ENCODE measurements around the gene CEP63.

CEP63 gene

GRCh38 chr3:134471521-134472193 lies 14.2 kb upstream of the CEP63 start:
- FAIRE-seq, result no peak

GRCh38 chr3:134472831-134473230 lies 13.0 kb upstream of the CEP63 start:
- FAIRE-seq, result no peak

DNA sequence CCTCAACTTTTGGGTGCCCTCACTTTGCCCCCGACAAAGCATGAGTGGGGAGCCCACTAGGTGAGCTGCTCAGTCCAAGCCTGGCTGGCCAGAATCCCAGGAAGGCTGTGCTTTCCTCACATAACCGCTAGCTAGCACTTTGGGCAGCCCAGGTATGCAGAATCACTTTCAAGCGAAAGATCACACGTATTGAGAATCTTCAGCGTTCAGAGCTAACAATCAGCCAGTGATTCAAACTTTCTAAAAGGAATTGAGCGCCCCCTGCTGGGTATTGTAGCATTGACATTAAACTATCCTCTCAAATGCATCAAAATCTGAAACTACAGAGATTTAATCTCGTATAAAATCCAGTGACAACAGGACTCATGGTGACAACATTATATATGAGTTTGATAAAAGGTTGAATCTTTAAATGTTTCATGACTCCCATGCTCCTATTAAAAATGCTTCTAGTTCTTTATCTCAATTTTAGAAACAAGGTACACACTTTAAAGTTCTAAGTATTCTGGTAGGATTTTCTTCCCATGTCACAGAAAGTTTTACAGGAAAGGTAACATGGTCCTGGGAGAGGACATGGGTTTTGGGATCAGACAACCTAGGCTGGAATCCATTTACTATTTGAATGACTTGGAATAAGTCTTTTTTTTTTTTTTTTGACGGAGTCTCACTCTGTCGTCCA lies 11.8 kb upstream of the CEP63 start:
- peak; percentile 97 for FAIRE-seq

- FAIRE-seq, result no peak
Measured at GRCh38 chr3:134474956-134475355, 10.9 kb upstream of the CEP63 start.

DNA sequence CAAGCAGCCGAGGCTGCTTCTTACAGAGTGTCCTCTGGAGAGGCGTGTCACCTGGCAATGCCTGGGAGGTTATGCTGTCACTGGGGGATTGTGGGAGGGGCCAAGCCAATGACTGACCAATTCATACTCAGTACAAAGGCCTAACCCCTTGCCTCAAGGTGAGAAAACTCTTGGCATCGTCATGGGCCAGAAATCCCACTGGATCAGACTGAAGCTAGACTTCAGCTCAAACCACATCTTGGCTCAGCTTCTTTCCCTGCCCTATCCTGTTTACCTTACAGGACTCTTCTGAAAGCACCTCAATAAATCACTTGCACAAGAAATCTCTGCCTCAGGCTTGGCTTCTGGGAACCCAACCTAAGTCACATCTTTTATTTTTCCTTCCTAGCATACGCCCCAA lies 9.6 kb upstream of the CEP63 start:
- no peak for FAIRE-seq

DNA sequence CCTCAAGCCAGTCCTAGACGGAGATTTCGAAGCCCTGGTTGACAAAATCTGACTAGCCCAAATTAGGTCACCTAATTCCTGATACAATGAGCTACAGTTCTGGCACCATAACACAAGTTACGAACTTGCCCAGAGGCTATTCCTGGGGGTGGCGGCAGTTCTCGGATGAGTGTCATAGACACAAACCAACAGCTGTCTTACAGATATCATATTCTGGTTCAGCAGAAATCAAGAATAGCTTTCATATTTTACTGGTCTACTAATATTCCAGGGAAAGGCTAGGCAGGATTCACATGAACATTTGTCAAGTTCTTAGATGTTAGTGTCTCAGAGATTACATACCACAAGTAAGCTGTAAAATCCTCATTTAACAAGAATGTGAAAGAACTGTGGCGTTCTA lies 8.9 kb upstream of the CEP63 start:
- FAIRE-seq, result no peak

DNA sequence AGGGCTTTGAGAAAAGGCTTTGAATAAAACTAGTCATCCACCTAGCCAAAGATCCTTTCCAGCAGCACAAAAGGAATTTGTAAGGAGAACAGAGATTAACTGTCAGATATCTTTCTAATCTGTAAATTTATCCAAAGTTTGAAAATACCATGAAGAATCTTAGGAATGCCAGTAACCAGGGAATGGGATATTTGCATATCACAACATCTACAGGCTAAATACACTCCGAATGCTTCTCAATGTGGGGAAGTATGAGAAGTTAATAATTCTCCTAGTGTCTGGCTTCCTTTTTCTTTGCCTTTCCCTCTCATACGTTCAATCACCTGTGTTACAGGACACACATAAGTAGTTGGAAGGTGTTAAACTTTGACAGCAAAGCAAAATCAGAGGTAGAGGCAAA lies 7.9 kb upstream of the CEP63 start:
- no peak for FAIRE-seq

DNA sequence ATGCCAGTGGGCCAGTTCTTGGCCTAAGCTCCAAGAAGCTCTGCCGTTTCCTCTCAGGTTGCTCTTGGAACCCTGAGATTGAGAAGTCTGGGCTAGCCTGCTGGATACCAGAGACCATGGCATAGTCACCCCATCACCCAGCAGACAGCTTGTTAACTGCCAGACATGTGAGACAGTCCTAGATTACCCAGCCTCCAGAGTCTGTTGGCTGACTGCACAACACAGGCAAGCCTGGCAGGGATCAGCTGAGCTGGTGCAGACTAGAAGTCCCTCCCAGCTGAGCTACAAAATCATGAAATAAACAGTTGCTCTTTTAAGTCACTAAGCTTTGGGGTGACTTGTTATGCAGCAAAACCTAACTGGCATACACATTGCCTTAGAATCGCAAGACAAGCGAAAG lies 5.3 kb upstream of the CEP63 start:
- FAIRE-seq, result no peak

GRCh38 chr3:134481166-134481565 lies 4.7 kb upstream of the CEP63 start:
- FAIRE-seq, result no peak

GRCh38 chr3:134482622-134483021 lies 3.2 kb upstream of the CEP63 start:
- FAIRE-seq, result no peak

- no peak for FAIRE-seq
Measured at GRCh38 chr3:134483195-134483900, 2.5 kb upstream of the CEP63 start.

GRCh38 chr3:134485075-134485717 lies 661 bp upstream of the CEP63 start:
- FAIRE-seq, result no peak

DNA sequence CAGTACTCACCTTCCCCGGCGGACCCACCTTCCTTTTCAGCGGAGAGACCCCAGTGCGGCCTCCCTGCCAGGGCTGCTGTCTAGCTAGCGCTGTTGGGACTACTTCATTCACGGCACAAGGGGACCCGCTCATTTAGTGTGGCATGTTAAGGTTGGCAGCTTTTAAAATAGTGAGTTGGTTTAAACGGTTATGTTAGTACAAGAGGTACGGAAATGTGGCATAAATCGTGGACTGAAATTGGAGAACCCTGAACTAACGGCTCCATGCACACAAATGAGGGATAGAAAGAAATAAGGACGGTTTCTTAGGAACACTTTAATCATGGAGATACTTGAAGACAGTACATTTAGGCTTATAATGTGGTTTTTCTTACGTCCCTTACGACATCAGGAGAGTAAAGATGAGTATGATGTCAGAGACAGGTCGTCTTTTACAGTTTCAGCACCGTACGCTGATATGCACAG lies 752 bp downstream of the CEP63 start:
- FAIRE-seq, result no peak

- FAIRE-seq, result no peak
Measured at GRCh38 chr3:134487406-134487805, 1.5 kb downstream of the CEP63 start.

GRCh38 chr3:134494495-134494894 lies 8.6 kb downstream of the CEP63 start:
- FAIRE-seq, result no peak

GRCh38 chr3:134495980-134496379 lies 10.1 kb downstream of the CEP63 start:
- no peak for FAIRE-seq

DNA sequence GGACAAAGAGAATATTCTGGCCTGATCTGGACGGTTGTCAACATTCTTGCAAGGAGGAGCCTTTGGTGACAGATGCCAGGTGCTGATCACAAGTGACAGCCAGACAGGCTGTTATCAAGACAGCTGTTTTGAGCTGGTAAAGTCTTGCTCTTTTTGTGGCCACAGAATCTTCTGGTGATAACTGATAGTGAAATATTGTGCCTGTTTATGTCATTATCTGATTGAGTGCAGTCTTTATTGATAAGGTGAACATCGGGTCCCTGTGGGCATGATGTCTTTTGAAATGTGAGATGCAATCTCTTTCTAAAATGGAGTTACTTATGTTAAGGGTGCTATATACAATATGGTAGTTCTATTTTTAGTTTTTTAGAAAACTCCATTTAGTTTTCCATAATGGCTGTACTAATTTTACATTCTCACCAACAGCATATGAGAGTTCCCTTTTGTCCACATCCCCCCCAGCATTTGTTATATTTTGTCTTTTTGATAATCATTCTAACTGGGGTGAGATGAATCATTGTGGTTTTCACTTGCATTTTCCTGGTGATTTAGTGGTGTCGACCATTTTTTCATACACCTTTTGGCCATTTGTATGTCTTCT lies 10.7 kb downstream of the CEP63 start:
- FAIRE-seq, result no peak

DNA sequence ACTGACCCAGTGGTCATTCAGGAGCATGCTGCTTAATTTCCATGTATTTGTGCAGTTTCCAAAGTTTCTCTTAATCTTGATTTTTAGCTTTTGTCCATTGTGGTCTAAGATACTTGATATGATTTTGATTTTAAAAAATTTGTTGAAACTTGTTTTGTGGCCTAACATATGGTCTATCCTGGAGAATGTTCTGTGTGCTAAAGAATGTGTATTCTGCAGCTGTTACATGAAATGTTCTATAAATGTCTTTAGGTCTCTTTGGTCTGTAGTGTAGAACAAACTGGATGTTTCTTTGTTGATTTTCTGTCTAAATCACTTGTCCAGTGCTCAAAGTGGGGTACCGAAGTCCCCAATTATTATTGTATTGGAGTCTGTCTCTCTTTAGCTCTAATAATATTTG lies 17.4 kb downstream of the CEP63 start:
- FAIRE-seq, result no peak

- no peak for FAIRE-seq
Measured at GRCh38 chr3:134504132-134504531, 18.3 kb downstream of the CEP63 start.

GRCh38 chr3:134505485-134505884 lies 19.6 kb downstream of the CEP63 start:
- no peak for FAIRE-seq

GRCh38 chr3:134511500-134511899 lies 25.6 kb downstream of the CEP63 start:
- no peak for FAIRE-seq

- FAIRE-seq, result no peak
Measured at GRCh38 chr3:134516905-134517304, 31.0 kb downstream of the CEP63 start.

GRCh38 chr3:134517791-134518190 lies 31.9 kb downstream of the CEP63 start:
- peak; percentile 72 for FAIRE-seq
